ENCODE measurements around the gene ST3GAL2. TPM values are rescaled to one million over a fixed set of nuclear protein-coding genes. Genes with fewer than 3 reads are reported as not detected.

Gene ST3GAL2
- total RNA-seq, 1 experiment from 2014 or later, result 7.7 TPM

DNA sequence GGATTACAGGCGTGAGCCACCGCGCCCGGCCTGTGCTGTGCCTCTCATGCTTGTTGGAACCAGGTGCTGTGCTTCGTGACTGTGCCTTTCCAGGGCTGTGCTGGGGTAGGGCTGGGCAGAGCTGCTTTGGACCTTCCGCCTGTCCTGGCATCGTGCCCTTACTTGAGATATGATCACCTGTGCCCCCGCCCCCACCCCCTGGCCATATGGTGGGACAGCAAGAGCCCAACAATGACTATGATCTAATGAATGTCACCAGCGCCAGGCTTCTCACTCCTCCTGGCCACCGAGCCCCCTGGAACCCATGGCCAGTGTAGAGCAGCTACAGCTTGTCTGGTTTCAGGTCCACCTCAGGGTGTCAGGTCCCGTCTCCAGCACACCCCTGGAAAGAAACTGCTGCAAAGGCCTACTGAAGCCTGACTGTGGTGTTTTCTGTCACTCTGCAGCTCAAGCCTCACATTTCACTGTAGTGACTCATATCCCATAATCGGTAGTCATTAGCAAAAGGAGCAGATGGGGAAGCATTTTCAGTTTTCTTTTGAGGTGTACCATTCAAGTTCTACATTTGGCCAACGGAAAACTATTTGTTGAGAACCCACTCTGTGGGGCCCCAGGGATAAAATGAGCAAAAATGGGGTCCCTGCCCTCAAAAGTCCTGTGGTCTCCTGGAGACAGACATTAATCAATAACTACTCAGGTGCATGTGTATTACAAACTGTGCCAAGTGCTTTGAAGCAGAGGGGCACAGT is 37.5 kb upstream of the ST3GAL2 start:
- no TSS peak for BruUV-seq (replicated peaks)
- intact Hi-C loops (cut with micrococcal nuclease), result no loop called here
- TF ChIP-seq, protein P1, sequence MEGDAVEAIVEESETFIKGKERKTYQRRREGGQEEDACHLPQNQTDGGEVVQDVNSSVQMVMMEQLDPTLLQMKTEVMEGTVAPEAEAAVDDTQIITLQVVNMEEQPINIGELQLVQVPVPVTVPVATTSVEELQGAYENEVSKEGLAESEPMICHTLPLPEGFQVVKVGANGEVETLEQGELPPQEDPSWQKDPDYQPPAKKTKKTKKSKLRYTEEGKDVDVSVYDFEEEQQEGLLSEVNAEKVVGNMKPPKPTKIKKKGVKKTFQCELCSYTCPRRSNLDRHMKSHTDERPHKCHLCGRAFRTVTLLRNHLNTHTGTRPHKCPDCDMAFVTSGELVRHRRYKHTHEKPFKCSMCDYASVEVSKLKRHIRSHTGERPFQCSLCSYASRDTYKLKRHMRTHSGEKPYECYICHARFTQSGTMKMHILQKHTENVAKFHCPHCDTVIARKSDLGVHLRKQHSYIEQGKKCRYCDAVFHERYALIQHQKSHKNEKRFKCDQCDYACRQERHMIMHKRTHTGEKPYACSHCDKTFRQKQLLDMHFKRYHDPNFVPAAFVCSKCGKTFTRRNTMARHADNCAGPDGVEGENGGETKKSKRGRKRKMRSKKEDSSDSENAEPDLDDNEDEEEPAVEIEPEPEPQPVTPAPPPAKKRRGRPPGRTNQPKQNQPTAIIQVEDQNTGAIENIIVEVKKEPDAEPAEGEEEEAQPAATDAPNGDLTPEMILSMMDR (IDR thresholded peaks at IDR 0.05; ENCODE audit: unreplicated experiment), result no peak
- peaks cover 9% of the 10 kb centered on the region for H3K4me1 Mint-ChIP-seq (ENCODE audit: insufficient read depth, unreplicated experiment)
- H3K36me3 Mint-ChIP-seq (ENCODE audit: insufficient read depth, unreplicated experiment), result peaks cover 16% of the 10 kb centered on the region
- peak; percentile 65 for DNase-seq (ENCODE audit: unreplicated experiment)
- no peaks in the 10 kb centered on the region for H3K27me3 Mint-ChIP-seq (ENCODE audit: insufficient read depth, unreplicated experiment)
- CTCF ChIA-PET, result interaction anchor here (0.5 kb wide), 1 partner anchor 137 kb away, joined by 3 read pairs; no protein-coding TSS in a partner anchor
- peak overlapping the region; percentile 46 for H3K27ac Mint-ChIP-seq (ENCODE audit: low read depth, unreplicated experiment)
- H3K4me3 Mint-ChIP-seq (ENCODE audit: unreplicated experiment), result no peak overlapping the region
- H3K9me3 Mint-ChIP-seq (ENCODE audit: unreplicated experiment), result no peaks in the 10 kb centered on the region
- POLR2A ChIA-PET, result interaction anchor here (0.7 to 2.5 kb wide), 4 partner anchors 12 to 177 kb away, joined by 3 to 16 read pairs (median 4); partner anchors contain the start of genes DDX19A and DDX19B

DNA sequence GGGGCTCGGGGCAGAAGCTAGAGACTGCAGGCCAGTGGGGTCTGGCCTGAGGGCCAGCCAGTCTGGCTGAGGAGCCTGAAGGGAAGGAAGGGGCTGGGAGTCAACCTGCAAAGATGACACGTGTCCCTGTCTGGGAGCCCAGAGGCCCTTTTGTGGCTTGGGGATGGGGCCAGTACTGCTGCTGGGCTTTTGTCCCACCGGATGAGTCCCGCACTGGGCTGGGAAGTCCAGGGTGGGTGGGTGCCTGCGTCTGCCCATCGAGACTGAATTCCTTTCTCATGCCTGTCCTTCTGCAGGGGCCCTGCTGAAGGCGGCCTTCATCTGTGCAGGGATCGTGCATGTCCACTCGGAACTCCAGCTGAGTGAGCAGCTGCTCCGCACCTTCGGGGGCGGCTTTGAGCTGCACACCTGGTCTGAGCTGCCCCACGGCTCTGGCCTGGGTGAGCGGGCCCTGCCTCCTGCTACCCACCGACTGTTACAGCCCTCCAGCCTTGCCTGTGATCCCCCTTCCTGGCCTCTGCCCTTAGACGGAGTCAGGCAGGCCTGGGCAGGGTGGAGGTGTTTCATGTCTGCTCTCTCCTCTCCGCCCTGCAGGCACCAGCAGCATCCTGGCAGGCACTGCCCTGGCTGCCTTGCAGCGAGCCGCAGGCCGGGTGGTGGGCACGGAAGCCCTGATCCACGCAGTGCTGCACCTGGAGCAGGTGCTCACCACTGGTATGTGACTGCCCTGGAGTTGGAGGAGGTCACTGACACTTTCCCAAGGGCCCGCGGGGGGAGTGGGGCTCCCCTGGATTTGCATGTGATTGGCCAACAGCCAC is 36.4 kb upstream of the ST3GAL2 start:
- peaks cover 16% of the 10 kb centered on the region for H3K36me3 Mint-ChIP-seq (ENCODE audit: insufficient read depth, unreplicated experiment)
- CTCF ChIA-PET, result interaction anchor here (0.6 kb wide), 1 partner anchor 17 kb away, joined by 3 read pairs; no protein-coding TSS in a partner anchor
- TF ChIP-seq, protein P1 (IDR thresholded peaks at IDR 0.05; ENCODE audit: unreplicated experiment), result no peak
- peaks cover 13% of the 10 kb centered on the region for H3K4me1 Mint-ChIP-seq (ENCODE audit: insufficient read depth, unreplicated experiment)
- intact Hi-C loops (cut with micrococcal nuclease), result no loop called here
- H3K27ac Mint-ChIP-seq (ENCODE audit: low read depth, unreplicated experiment), result no peak overlapping the region
- H3K27me3 Mint-ChIP-seq (ENCODE audit: insufficient read depth, unreplicated experiment), result no peaks in the 10 kb centered on the region
- no peak for DNase-seq (ENCODE audit: unreplicated experiment)
- POLR2A ChIA-PET, result no interaction called here
- no peaks in the 10 kb centered on the region for H3K9me3 Mint-ChIP-seq (ENCODE audit: unreplicated experiment)
- H3K4me3 Mint-ChIP-seq (ENCODE audit: unreplicated experiment), result no peak overlapping the region
- no TSS peak for BruUV-seq (replicated peaks)

DNA sequence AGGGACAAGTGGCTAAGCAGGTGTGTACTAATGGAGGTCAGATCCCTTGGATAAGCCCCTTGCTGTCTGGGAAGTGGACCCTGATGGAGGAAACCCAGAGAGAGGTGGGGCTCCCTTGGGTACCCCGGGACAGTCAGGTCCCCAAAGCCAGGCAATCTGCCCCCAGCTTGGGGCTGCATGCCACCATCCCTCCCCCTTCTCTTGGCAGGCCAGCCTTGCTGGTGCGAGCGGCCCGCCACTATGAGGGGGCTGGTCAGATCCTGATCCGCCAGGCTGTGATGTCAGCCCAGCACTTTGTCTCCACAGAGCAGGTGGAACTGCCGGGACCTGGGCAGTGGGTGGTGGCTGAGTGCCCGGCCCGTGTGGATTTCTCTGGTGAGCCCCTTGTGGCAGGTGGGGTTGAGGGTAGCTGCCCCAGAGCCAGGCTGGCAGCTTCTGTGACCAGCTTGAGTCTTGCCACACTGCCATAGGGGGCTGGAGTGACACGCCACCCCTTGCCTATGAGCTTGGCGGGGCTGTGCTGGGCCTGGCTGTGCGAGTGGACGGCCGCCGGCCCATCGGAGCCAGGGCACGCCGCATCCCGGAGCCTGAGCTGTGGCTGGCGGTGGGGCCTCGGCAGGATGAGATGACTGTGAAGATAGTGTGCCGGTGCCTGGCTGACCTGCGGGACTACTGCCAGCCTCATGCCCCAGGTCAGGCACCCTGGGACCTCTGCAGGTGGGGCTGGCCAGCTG is 35.6 kb upstream of the ST3GAL2 start:
- Mint-ChIP-seq H3K4me3 (ENCODE audit: unreplicated experiment) (no peak overlapping the region), H3K36me3 (ENCODE audit: insufficient read depth, unreplicated experiment) (peaks cover 17% of the 10 kb centered on the region), H3K27me3 (ENCODE audit: insufficient read depth, unreplicated experiment) (no peaks in the 10 kb centered on the region), H3K4me1 (ENCODE audit: insufficient read depth, unreplicated experiment) (peaks cover 13% of the 10 kb centered on the region), H3K9me3 (ENCODE audit: unreplicated experiment) (no peaks in the 10 kb centered on the region), H3K27ac (ENCODE audit: low read depth, unreplicated experiment) (no peak overlapping the region)
- TF ChIP-seq, protein P1 (IDR thresholded peaks at IDR 0.05; ENCODE audit: unreplicated experiment), result no peak
- no TSS peak for BruUV-seq (replicated peaks)
- CTCF ChIA-PET, result interaction anchor here (0.5 to 0.7 kb wide), 2 partner anchors 25 to 297 kb away, joined by 3 to 5 read pairs; no protein-coding TSS in a partner anchor
- POLR2A ChIA-PET, result no interaction called here
- intact Hi-C loops (cut with micrococcal nuclease), result no loop called here
- DNase-seq (ENCODE audit: unreplicated experiment), result no peak
